GM19328 (cell line): ENCODE data around the gene TCF21.
"Not testable (repeated sequence)": the region's sequence is repeated elsewhere in the genome, so short reads cannot be mapped to it uniquely, and the experiment has no call there.

Experiments used
- ATAC-seq: cut with Tn5 transposase; IDR thresholded peaks from one replicate; pipeline ENCODE4 v1.9.1; 2021; ENCODE audit warnings: mild to moderate bottlenecking, moderate library complexity; ENCODE audit not compliant: unreplicated experiment

Gene TCF21

DNA sequence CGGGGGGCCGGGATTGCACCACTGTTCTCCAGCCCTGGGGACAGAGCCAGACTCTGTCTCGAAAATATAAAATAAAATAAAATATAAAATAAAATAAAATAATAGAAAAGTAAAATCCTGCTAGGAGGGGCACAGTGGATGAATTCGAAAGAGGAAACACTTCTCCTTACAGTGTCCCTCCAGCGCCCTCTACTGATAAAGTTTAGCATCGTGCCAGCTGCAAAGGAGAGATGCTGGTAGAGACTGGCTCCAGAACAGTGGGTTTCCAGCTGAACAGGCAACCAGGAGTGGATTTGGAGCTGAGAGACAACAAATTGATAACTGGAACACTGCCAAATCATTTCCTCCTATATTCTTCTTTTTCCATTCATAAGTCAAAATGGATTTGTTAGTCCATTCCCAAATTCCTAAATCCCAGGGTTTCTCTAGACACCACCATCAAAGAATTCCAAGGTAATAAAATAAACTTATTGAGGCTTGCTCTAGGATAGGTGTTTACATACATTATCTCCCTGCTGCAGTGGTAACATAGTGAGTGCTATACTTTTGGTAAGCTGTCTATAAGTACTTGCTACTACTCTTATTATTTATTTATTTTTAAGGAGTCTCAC, 32.4 kb downstream of the TCF21 start:
- ATAC-seq: no peak

DNA sequence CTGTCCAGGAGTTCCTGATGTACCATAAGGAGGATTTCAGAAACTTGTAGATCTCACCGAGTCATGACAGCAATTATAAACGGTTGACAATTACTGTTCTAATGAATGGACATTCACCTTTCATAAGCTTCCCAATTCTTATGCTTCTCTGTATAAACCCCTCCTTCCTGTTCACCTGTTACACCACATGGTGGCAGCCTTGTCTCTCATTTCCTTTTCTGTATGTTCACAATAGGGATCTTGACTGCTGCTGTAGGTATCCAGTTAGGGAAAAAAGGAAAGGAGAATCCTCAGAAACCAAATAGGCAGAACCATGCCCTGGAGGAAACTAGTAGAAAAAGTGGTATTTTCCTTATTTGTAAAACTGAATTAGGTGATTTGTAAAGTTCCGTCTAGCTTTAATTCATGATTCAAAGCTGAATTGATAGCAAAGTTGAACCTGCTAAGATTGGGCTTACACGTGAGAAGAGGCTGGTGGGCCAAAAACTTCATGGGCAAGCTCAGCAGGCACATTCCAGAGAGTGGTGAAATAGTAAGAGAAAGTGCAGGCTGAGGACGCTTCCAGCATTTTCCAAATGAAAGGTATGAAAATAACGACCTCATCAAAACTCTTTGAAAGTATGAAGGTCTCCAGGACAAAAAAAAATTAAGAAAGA, 35.2 kb downstream of the TCF21 start:
- peak; percentile 87 for ATAC-seq

DNA sequence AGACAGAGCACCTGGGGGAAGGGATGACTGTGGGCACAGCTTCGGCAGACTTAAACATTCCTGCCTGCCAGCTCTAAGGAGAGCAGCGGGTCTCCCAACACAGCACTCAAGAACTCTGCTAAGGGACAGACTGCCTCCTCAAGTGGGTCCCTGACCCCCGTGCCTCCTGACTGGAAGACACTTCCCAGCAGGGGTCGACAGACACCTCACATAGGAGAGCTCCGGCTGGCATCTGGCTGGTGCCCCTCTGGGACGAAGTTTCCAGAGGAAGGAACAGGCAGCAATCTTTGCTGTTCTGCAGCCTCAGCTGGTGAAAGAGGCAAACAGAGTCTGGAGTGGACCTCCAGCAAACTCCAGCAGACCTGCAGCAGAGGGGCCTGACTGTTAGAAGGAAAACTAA, 42.3 kb downstream of the TCF21 start:
- ATAC-seq: not testable (repeated sequence)

DNA sequence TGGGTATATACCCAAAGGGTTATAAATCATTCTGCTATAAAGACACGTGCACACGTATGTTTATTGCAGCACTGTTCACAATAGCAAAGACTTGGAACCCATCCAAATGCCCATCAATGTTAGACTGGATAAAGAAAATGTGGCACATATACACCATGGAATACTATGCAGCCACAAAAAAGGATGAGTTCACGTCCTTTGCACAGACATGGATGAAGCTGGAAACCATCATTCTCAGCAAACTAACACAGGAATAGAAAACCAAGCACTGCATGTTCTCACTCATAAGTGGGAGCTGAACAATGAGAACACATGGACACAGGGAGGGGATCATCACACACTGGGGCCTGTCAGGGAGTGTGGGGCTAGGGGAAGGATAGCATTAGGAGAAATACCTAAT, 47.4 kb downstream of the TCF21 start:
- not testable (repeated sequence) for ATAC-seq

DNA sequence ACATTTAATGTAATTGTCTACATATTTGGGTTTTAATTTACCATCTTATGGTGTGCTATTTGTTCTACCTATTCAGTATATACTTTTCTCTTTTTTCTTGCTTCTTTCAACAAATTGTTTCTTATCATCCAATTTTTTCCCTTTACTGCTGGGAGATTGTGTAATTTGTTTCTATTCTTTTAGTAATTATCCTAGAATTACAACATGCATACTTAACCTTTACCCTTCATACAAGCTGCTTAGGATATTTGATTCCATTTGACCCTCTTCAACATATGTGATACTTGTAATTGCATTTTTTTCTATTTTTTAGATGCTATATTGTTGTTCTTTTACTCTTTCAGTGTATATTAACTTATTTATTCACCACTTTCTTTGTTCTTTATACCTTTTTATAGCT, 49.0 kb downstream of the TCF21 start:
- no peak for ATAC-seq

DNA sequence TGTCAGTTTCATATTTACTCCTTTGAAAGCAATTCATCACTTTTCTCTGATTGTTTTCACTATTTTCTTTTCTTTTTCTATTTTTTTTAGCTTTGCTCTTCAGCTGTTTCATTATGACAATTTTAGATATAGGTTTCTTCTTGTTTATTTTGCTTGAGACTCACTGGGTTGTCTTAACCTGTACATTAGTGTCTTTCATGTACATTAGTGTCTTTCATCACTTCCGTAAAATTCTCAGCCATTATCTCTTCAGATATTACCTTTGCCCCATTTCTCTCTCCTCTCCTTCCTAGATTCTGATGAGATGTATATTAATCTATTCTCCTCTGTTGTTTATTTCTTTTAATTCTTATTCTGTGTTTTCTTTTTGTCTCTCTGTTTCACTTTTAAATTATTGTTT, 49.6 kb downstream of the TCF21 start:
- no peak for ATAC-seq

DNA sequence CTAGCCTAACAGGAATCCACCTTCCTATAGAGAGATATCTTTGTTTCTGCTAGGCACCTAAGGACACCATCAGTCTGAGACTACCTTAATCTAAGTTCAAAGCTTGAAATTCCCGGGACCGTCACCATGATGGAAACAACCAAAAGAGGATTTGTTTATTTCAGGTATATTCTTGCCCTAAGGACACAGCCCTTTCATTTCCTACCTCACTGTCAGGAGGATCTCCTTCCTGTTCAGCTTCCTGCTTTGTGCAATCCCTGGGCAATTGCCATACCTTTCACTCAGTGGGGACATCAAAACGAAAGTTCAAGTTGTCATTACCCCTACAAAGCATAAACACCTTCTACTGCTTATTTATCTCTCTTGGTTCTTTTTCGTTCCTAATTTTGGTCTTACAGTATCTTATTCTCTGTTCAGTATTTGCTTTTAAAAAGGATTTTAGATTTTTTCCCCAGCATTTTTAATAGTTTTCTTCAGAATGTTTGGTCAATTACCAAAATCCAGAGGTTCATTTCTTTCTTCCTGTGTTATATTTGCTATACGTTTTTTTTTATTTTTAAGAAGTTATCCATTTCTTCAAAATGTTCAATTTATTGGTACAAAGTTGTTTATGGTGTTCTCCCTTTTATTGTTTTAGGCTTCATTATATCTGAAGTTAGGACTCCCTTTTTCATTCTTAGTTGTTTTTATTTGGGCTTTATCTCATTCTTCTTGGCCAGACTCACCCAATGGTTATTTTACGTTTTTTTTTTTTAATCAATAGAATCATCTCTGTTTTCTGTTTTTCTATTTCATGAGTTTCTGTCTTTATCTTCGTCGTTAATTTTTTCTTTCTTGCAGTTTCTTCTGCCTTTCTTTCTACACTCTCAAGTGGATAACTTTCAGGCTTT, 51.1 kb downstream of the TCF21 start:
- ATAC-seq: no peak
